ENCODE results near the gene CAVIN3.

GRCh38 chr11:6301096-6301495 is 19.2 kb downstream of the CAVIN3 start:
- TF ChIP-seq CTCF (IDR thresholded peaks at IDR 0.05) (no peak), POLR2A (IDR thresholded peaks at IDR 0.05) (no peak)

All from thyroid gland (tissue), 4 donors.